ENCODE results near the gene RAB9B.

DNA sequence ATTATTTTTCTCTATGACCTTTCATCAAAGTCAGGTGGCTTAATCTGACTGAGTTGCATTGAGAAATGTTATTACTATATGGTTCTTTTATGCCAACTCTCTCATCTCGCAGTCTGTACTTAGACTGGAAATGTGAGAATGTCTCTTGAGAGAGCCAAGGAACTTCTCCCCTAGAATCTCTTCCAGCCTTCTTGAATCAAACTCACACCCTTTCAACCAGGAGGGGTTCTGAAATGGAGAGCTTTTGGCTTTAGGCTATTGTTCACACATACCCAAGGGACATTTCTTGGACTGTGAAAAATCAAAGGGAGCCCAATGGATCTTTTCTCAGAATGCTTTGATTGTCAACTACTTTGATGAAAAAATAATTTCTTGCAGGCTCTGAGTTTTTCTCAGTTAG lies 50.4 kb downstream of the RAB9B start:
- TF ChIP-seq CTCF (IDR thresholded peaks at IDR 0.05) (no peak), POLR2AphosphoS5 (IDR thresholded peaks at IDR 0.05) (no peak), POLR2A (IDR thresholded peaks at IDR 0.05) (no peak), EP300 (IDR thresholded peaks at IDR 0.05) (no peak)

Measured in sigmoid colon (tissue), 4 donors.